HepG2 (cell line): ENCODE data around the gene KRT73.

Experiments
- ATF6 ChIP-seq: sonication (generic); formaldehyde crosslinking; conservative IDR thresholded peaks from 2 replicates; pipeline ENCODE4 v1.4.0; 2020; ENCODE audit warnings: missing genetic modification reagents
- EZH2 ChIP-seq: conservative IDR thresholded peaks from 2 replicates; pipeline ENCODE4 v1.6.1; 2012; ENCODE audit warnings: mild to moderate bottlenecking, low read depth, low read length, moderate library complexity
- GTF2F1 ChIP-seq: fragments of 150-350 bp; IDR thresholded peaks from 2 replicates; pipeline ENCODE4 v1.6.1; 2014; ENCODE audit warnings: low read length
- JUN ChIP-seq: sonication (generic); formaldehyde crosslinking; IDR thresholded peaks from 2 replicates; pipeline ENCODE4 v1.4.0; 2020; ENCODE audit warnings: mild to moderate bottlenecking, missing genetic modification reagents
- KLF6 ChIP-seq: IDR thresholded peaks from 2 replicates; pipeline ENCODE4 v1.8.0; 2016; ENCODE audit warnings: missing biosample characterization, missing genetic modification reagents
- NFE2L2 ChIP-seq: fragments of 150-350 bp; IDR thresholded peaks from 2 replicates; pipeline ENCODE4 v1.6.1; 2014; ENCODE audit warnings: low read length
- PREB ChIP-seq: sonication (generic); formaldehyde crosslinking; IDR thresholded peaks from 2 replicates; pipeline ENCODE4 v1.4.0; 2020; ENCODE audit warnings: missing genetic modification reagents
- TBX2 ChIP-seq: sonication (generic); formaldehyde crosslinking; IDR thresholded peaks from 2 replicates; pipeline ENCODE4 v1.5.0; 2020; ENCODE audit warnings: missing genetic modification reagents, mild to moderate bottlenecking, borderline replicate concordance
- TF ChIP-seq, protein P1 (sequence below): sonication (generic); formaldehyde crosslinking; conservative IDR thresholded peaks from 2 replicates; pipeline ENCODE4 v1.4.0; 2020; ENCODE audit warnings: mild to moderate bottlenecking, missing genetic modification reagents, moderate library complexity

DNA sequence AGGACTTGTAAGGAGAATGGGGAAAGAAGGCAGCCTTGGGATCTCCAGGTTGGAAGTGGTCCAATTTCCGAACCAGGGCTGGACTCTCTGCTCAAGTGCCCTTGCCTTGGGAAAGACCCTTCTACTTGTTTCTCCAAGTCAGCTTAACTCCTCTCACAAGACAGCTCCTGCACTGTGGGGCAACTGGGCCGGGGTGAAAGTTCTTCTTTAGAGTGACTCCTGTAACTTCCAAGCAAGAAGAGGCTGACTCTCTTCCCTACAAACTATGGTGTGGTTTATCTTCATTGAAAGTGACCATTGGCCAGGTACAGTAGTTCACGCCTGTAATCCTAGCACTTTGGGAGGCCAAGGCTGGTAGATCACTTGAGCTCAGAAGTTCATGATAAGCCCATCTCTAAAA, 48.1 kb upstream of the KRT73 start:
- TF ChIP-seq EZH2 (no peak), TBX2 (CRISPR knock-in tag) (no peak), NFE2L2 (no peak), ATF6 (CRISPR knock-in tag) (no peak), GTF2F1 (no peak), JUN (CRISPR knock-in tag) (no peak), PREB (CRISPR knock-in tag) (no peak), KLF6 (CRISPR knock-in tag) (no peak)
- TF ChIP-seq, protein P1, sequence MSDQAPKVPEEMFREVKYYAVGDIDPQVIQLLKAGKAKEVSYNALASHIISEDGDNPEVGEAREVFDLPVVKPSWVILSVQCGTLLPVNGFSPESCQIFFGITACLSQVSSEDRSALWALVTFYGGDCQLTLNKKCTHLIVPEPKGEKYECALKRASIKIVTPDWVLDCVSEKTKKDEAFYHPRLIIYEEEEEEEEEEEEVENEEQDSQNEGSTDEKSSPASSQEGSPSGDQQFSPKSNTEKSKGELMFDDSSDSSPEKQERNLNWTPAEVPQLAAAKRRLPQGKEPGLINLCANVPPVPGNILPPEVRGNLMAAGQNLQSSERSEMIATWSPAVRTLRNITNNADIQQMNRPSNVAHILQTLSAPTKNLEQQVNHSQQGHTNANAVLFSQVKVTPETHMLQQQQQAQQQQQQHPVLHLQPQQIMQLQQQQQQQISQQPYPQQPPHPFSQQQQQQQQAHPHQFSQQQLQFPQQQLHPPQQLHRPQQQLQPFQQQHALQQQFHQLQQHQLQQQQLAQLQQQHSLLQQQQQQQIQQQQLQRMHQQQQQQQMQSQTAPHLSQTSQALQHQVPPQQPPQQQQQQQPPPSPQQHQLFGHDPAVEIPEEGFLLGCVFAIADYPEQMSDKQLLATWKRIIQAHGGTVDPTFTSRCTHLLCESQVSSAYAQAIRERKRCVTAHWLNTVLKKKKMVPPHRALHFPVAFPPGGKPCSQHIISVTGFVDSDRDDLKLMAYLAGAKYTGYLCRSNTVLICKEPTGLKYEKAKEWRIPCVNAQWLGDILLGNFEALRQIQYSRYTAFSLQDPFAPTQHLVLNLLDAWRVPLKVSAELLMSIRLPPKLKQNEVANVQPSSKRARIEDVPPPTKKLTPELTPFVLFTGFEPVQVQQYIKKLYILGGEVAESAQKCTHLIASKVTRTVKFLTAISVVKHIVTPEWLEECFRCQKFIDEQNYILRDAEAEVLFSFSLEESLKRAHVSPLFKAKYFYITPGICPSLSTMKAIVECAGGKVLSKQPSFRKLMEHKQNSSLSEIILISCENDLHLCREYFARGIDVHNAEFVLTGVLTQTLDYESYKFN (CRISPR knock-in tag), result no peak
